Measurements from ENCODE around the gene TLNRD1. TPM values are rescaled to one million over a fixed set of nuclear protein-coding genes. Genes with fewer than 3 reads are reported as not detected.

TLNRD1 gene
- total RNA-seq, 2 donors from 2014 or later = 31.8 to 40.7 TPM

DNA sequence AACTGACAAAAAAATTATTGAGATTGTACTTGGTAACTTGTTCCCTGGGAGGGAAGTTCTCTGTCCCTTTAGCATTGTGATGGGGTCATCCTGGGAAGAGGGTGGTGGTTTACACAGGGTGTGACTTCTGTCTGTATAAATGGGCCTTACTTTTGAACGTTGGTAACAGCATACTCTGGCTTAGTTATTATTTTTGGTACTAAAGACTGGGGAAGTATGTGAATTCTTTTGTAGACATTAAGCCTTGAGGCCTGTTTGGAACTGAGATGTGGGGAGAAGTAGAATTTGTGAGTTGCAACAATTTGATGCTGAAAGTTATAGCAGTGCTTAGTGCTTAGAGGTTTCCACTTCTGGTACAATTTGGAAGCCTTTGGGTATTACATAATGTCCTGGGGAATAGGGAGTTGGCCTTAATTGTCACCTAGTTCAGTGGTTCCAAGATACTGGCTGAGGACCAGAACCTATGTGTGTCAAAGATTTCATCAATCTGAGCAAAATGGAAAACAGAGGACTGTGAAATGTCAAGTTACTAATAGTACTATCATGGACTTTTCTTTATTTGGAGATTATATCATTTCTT, 15.9 kb downstream of the TLNRD1 start:
- peaks cover 0 to 10% of the 10 kb centered on the region in 2 donors for H3K4me1 Mint-ChIP-seq (ENCODE audit: low read depth in 2 of 2)
- H3K4me3 Mint-ChIP-seq = no peak overlapping the region
- no peak overlapping the region for H3K27ac Mint-ChIP-seq
- DNase-seq (ENCODE audit: low spot score) = no peak
- no peaks in the 10 kb centered on the region for H3K27me3 Mint-ChIP-seq
- H3K36me3 Mint-ChIP-seq = no peaks in the 10 kb centered on the region
- no peak for ATAC-seq
- no peaks in the 10 kb centered on the region for H3K9me3 Mint-ChIP-seq

- H3K4me3 Mint-ChIP-seq = no peak overlapping the region
- no peaks in the 10 kb centered on the region for H3K27me3 Mint-ChIP-seq
- ATAC-seq (no peak), DNase-seq (ENCODE audit: low spot score) (no peak)
- peaks cover 4 to 14% of the 10 kb centered on the region in 2 donors for H3K4me1 Mint-ChIP-seq (ENCODE audit: low read depth in 2 of 2)
- no peaks in the 10 kb centered on the region for H3K36me3 Mint-ChIP-seq
- H3K27ac Mint-ChIP-seq = no peak overlapping the region
- no peaks in the 10 kb centered on the region for H3K9me3 Mint-ChIP-seq
Measured at GRCh38 chr15:81018197-81018596, 17.5 kb downstream of the TLNRD1 start.

GRCh38 chr15:81021321-81021720, 20.6 kb downstream of the TLNRD1 start:
- DNase-seq (ENCODE audit: low spot score) = no peak
- Mint-ChIP-seq H3K36me3 (no peaks in the 10 kb centered on the region), H3K4me1 (ENCODE audit: low read depth in 2 of 2) (peaks cover 19 to 25% of the 10 kb centered on the region in 2 donors), H3K27me3 (no peaks in the 10 kb centered on the region), H3K4me3 (no peak overlapping the region), H3K9me3 (no peaks in the 10 kb centered on the region), H3K27ac (no peak overlapping the region)
- no peak for ATAC-seq

DNA sequence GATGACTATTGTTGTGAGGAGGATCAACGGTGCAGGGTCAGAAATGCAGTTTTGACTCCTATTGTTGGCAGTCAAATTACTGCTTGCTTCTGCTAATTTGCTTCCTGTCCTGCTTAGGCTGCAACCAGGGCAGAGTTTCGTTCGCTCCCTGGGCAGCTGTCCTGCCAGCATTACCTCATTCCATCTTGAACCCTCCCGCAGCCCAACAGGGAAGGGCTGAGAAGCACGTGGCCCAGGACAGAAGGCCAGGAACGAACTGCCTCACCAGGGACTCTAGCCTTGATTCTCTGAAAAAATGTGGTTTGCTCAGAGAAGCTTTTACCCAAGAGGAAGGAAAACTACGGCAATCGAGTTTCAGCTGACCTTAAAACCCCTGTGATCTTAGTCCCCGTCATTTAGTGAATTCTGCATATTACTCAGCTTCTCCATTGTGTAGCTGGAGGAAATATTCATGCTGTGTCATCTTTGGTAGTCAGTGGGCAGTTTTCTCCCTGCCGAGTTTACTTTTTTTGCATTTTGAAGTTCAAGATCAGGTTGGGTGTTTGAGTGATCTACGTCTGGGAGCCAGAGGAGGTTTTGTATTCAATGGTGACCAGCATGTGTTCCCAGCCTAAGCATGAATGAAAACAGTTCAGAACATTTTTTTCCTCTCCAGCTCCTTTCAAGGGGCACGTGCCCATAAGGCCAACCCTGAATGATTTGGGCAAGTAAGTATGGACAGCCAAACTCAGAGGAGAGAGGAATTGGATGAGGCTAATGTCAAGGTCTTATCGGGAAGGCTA, 23.0 kb downstream of the TLNRD1 start:
- Mint-ChIP-seq H3K36me3 (no peaks in the 10 kb centered on the region), H3K27ac (peak overlapping the region; percentile 96 to 99), H3K27me3 (no peaks in the 10 kb centered on the region), H3K9me3 (no peaks in the 10 kb centered on the region), H3K4me1 (ENCODE audit: low read depth in 2 of 2) (peaks cover 22 to 26% of the 10 kb centered on the region in 2 donors), H3K4me3 (peak overlapping the region; percentile 86)
- DNase-seq (ENCODE audit: low spot score) (peak; percentile 65), ATAC-seq (peak; percentile 92 to 94)

DNA sequence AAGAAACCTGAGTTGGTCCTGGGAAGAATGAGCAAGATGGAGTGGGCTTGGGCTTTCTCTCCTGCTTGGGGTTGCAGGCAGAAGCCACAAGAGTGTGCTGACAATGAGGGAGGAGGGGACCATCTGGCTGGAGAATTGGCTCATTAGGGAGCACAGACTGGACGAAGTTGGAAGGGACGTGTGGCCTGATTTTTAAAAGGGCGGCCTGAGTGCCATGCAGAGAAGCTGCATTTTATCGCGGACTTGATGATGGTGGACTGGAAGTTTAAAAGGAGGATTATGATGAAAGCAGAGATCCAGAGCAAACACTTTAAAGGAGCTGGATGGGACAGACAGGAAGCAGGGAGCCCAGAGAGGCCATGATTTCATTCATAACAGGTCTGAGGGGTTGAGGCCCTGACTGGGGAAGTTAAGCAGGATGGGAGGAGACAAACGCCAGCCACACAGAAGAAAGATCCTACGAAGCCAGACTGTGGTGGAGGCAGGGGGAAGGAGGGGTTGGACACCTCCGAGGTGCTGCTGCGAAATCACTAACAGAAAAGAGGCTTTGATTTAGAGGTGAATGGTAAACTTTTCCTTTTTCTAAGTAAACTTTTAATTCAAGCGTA, 23.6 kb downstream of the TLNRD1 start:
- peak; percentile 32 to 39 for ATAC-seq
- peak overlapping the region; percentile 96 to 99 for H3K27ac Mint-ChIP-seq
- peaks cover 22 to 26% of the 10 kb centered on the region in 2 donors for H3K4me1 Mint-ChIP-seq (ENCODE audit: low read depth in 2 of 2)
- peak overlapping the region; percentile 86 for H3K4me3 Mint-ChIP-seq
- no peaks in the 10 kb centered on the region for H3K36me3 Mint-ChIP-seq
- peaks cover 0 to under 1% of the 10 kb centered on the region in 2 donors for H3K27me3 Mint-ChIP-seq
- H3K9me3 Mint-ChIP-seq = no peaks in the 10 kb centered on the region
- DNase-seq (ENCODE audit: low spot score) = no peak

DNA sequence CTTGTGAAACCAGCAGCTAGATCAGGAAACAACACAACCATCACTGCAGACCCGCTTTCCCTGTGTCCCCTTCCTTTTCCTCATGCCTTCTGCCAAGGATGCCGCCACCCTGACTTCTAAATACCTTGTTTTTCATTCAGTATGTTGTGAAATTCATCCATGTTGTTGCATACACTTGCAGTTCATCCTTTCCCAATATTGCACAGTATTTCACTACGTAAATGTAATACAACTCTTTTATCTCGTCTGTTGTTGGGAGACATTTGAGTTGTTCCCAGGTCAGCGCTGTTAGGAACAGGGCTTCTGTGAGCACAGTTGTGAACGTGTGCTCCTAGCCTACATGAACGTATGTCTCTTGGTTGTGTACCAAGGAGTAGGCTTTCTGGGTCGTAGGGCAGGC, 24.2 kb downstream of the TLNRD1 start:
- H3K27ac Mint-ChIP-seq = peak overlapping the region; percentile 96 to 99
- DNase-seq (ENCODE audit: low spot score) (no peak), ATAC-seq (no peak)
- peaks cover 5% of the 10 kb centered on the region for H3K36me3 Mint-ChIP-seq
- H3K4me3 Mint-ChIP-seq = peak overlapping the region; percentile 29
- H3K27me3 Mint-ChIP-seq = peaks cover 4 to 6% of the 10 kb centered on the region in 2 donors
- peaks cover 4% of the 10 kb centered on the region for H3K9me3 Mint-ChIP-seq
- peaks cover 25 to 31% of the 10 kb centered on the region in 2 donors for H3K4me1 Mint-ChIP-seq (ENCODE audit: low read depth in 2 of 2)

DNA sequence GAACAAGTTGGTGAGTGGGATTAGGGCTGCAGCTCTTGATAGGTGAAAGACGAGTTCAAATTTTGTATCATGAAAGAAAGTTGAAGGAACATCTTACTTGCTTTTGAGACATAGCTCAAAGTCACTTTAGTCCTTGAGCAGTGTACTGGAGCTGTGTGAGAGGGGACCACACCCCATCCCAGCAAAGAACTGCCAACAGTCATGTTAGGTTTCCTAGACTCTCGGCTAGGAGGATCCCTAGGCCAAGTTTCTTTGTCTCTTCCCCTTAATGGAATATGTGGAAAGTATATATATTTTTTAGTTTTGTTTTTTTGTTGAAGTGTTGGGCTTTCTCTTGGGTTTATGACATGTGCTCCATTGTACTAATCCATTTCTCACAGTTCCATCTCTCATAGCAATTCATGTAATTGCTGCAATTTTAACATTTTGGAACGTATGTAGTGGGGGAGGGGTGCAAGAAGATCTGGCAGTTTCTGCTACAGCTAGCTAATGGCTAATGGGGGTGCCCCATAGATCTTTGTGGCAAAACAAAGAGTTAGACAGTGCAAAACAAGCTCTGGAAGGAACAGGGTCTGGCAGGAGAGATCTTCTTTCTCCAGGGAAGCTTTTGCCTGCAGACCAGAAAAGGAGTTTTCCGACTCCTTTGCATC, 25.1 kb downstream of the TLNRD1 start:
- Mint-ChIP-seq H3K36me3 (peaks cover 10% of the 10 kb centered on the region), H3K4me1 (ENCODE audit: low read depth in 2 of 2) (peaks cover 29 to 35% of the 10 kb centered on the region in 2 donors), H3K27ac (peak overlapping the region; percentile 96 to 99), H3K9me3 (peaks cover 7% of the 10 kb centered on the region), H3K27me3 (peaks cover 8 to 11% of the 10 kb centered on the region in 2 donors), H3K4me3 (no peak overlapping the region)
- DNase-seq (ENCODE audit: low spot score) (no peak), ATAC-seq (no peak)

- peak overlapping the region in 1 of 2 donors; percentile 28 for H3K27ac Mint-ChIP-seq
- ATAC-seq (no peak), DNase-seq (ENCODE audit: low spot score) (no peak)
- peaks cover 10% of the 10 kb centered on the region for H3K36me3 Mint-ChIP-seq
- H3K9me3 Mint-ChIP-seq = peaks cover 7% of the 10 kb centered on the region
- H3K4me1 Mint-ChIP-seq (ENCODE audit: low read depth in 2 of 2) = peaks cover 29 to 39% of the 10 kb centered on the region in 2 donors
- H3K4me3 Mint-ChIP-seq = no peak overlapping the region
- H3K27me3 Mint-ChIP-seq = peaks cover 8 to 11% of the 10 kb centered on the region in 2 donors
Measured at GRCh38 chr15:81026836-81027599, 26.3 kb downstream of the TLNRD1 start.

- Mint-ChIP-seq H3K4me3 (no peak overlapping the region), H3K36me3 (peaks cover 10% of the 10 kb centered on the region), H3K27ac (no peak overlapping the region), H3K9me3 (peaks cover 7% of the 10 kb centered on the region), H3K27me3 (peaks cover 8 to 11% of the 10 kb centered on the region in 2 donors), H3K4me1 (ENCODE audit: low read depth in 2 of 2) (peaks cover 11 to 23% of the 10 kb centered on the region in 2 donors)
- DNase-seq (ENCODE audit: low spot score) (no peak), ATAC-seq (no peak)
Measured at GRCh38 chr15:81029414-81030300, 28.9 kb downstream of the TLNRD1 start.

- no peak for DNase-seq (ENCODE audit: low spot score)
- H3K36me3 Mint-ChIP-seq = peaks cover 10% of the 10 kb centered on the region
- peaks cover 7% of the 10 kb centered on the region for H3K9me3 Mint-ChIP-seq
- ATAC-seq = no peak
- H3K27ac Mint-ChIP-seq = no peak overlapping the region
- peaks cover 7 to 23% of the 10 kb centered on the region in 2 donors for H3K4me1 Mint-ChIP-seq (ENCODE audit: low read depth in 2 of 2)
- no peak overlapping the region for H3K4me3 Mint-ChIP-seq
- peaks cover 8 to 11% of the 10 kb centered on the region in 2 donors for H3K27me3 Mint-ChIP-seq
Measured at GRCh38 chr15:81030301-81030750, 29.6 kb downstream of the TLNRD1 start.

DNA sequence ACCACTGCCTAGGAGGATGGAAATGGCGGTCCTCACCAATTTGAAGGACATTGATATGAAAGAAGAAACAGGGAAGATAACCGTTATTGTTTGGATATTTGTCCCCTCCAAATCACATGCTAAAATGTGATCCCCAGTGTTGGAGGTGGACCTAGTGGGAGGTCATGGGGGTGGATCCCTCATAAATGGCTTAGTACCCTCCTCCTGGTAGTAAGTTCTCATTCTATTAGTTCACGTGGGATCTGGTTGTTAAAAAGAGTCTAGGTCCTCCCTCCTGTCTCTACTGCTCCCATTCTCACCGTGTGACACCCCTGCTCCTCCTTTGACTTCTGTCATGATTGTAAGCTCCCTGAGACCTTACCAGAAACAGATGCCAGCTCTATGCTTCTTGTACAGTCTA, 30.5 kb downstream of the TLNRD1 start:
- peaks cover 7 to 23% of the 10 kb centered on the region in 2 donors for H3K4me1 Mint-ChIP-seq (ENCODE audit: low read depth in 2 of 2)

GRCh38 chr15:81032355-81032754, 31.6 kb downstream of the TLNRD1 start:
- Mint-ChIP-seq H3K27ac (no peak overlapping the region), H3K4me3 (no peak overlapping the region), H3K4me1 (ENCODE audit: low read depth in 2 of 2) (peaks cover 7 to 16% of the 10 kb centered on the region in 2 donors), H3K9me3 (peaks cover 7% of the 10 kb centered on the region), H3K27me3 (peaks cover 8 to 11% of the 10 kb centered on the region in 2 donors), H3K36me3 (peaks cover 10% of the 10 kb centered on the region)
- ATAC-seq = no peak
- DNase-seq (ENCODE audit: low spot score) = no peak

More for the DNA sequence above, 30.5 kb downstream of the TLNRD1 start:
- peaks cover 7% of the 10 kb centered on the region for H3K9me3 Mint-ChIP-seq
- ATAC-seq (no peak), DNase-seq (ENCODE audit: low spot score) (no peak)
- H3K27me3 Mint-ChIP-seq = peaks cover 8 to 11% of the 10 kb centered on the region in 2 donors
- no peak overlapping the region for H3K4me3 Mint-ChIP-seq
- peaks cover 10% of the 10 kb centered on the region for H3K36me3 Mint-ChIP-seq
- H3K27ac Mint-ChIP-seq = no peak overlapping the region
